Measurements from ENCODE around the gene DLEC1. TPM values are rescaled to one million over a fixed set of nuclear protein-coding genes. Genes with fewer than 3 reads are reported as not detected.
"Not testable (repeated sequence)": the region's sequence is repeated elsewhere in the genome, so short reads cannot be mapped to it uniquely, and the experiment has no call there.

The DLEC1 gene
- total RNA-seq, 4 donors from 2014 or later, result 0.20 to 4.1 (median 1.4) TPM

GRCh38 chr3:38084334-38085310 lies 45.6 kb downstream of the DLEC1 start:
- 71% methylated on average over 7 of the region's 7 CpGs; no CpG with 5 or more reads in 1 of the 2 donors for WGBS, 2 donors (ENCODE audit: low coverage in 1 of 2)
- intact Hi-C loops (cut with DNase I; ENCODE audit: low total_unique reads), result no loop called here
- no peak overlapping the region for H3K27ac ChIP-seq
- no peaks in the 10 kb centered on the region for H3K4me1 ChIP-seq
- no peak overlapping the region for H3K4me3 ChIP-seq
- no peaks in the 10 kb centered on the region for H3K9me3 ChIP-seq
- no peak for DNase-seq
- in situ Hi-C loops (cut with MboI; ENCODE audit: low pct_ligation_motif_present in 1 of 4, low pct_unique_long_range_greater_than_20kb in 1 of 4, low sequenced_read_pairs in 3 of 4), result no loop called here
- H3K27me3 ChIP-seq, result no peaks in the 10 kb centered on the region
- TF ChIP-seq CTCF (IDR thresholded peaks at IDR 0.05), result no peak
- H3K36me3 ChIP-seq, result no peaks in the 10 kb centered on the region

GRCh38 chr3:38085311-38085942 lies 46.4 kb downstream of the DLEC1 start:
- Histone ChIP-seq H3K27me3 (no peaks in the 10 kb centered on the region), H3K4me3 (no peak overlapping the region), H3K36me3 (no peaks in the 10 kb centered on the region), H3K27ac (no peak overlapping the region), H3K4me1 (no peaks in the 10 kb centered on the region), H3K9me3 (no peaks in the 10 kb centered on the region)
- in situ Hi-C loops (cut with MboI; ENCODE audit: low pct_ligation_motif_present in 1 of 4, low pct_unique_long_range_greater_than_20kb in 1 of 4, low sequenced_read_pairs in 3 of 4), result no loop called here
- TF ChIP-seq CTCF (IDR thresholded peaks at IDR 0.05), result no peak
- no peak for TF ChIP-seq EP300 (IDR thresholded peaks at IDR 0.05; ENCODE audit: low read depth)
- TF ChIP-seq POLR2A (IDR thresholded peaks at IDR 0.05), result no peak
- TF ChIP-seq POLR2AphosphoS5 (IDR thresholded peaks at IDR 0.05), result no peak
- WGBS, 2 donors (ENCODE audit: low coverage in 1 of 2), result 89% methylated on average over 11 of the region's 11 CpGs; no CpG with 5 or more reads in 1 of the 2 donors
- DNase-seq, result no peak
- intact Hi-C loops (cut with DNase I; ENCODE audit: low total_unique reads), result no loop called here

- Histone ChIP-seq H3K27ac (no peak overlapping the region), H3K4me1 (no peaks in the 10 kb centered on the region), H3K9me3 (no peaks in the 10 kb centered on the region), H3K36me3 (no peaks in the 10 kb centered on the region), H3K27me3 (no peaks in the 10 kb centered on the region), H3K4me3 (no peak overlapping the region)
- WGBS, 2 donors (ENCODE audit: low coverage in 1 of 2), result 71% methylated on average over 1 of the region's 1 CpG; no CpG with 5 or more reads in 1 of the 2 donors
- DNase-seq, result no peak
- no peak for TF ChIP-seq POLR2AphosphoS5 (IDR thresholded peaks at IDR 0.05)
- TF ChIP-seq CTCF (IDR thresholded peaks at IDR 0.05), result no peak
- no peak for TF ChIP-seq POLR2A (IDR thresholded peaks at IDR 0.05)
- TF ChIP-seq EP300 (IDR thresholded peaks at IDR 0.05; ENCODE audit: low read depth), result no peak
- intact Hi-C loops (cut with DNase I; ENCODE audit: low total_unique reads) (no loop called here), in situ Hi-C loops (cut with MboI; ENCODE audit: low pct_ligation_motif_present in 1 of 4, low pct_unique_long_range_greater_than_20kb in 1 of 4, low sequenced_read_pairs in 3 of 4) (no loop called here)
Observed at GRCh38 chr3:38085943-38086324, 46.9 kb downstream of the DLEC1 start.

GRCh38 chr3:38086496-38086895 lies 47.5 kb downstream of the DLEC1 start:
- no peak overlapping the region for H3K4me3 ChIP-seq
- H3K27me3 ChIP-seq, result no peaks in the 10 kb centered on the region
- WGBS, 2 donors (ENCODE audit: low coverage in 1 of 2), result 61 to 80% methylated on average over 1 to 3 of the region's 3 CpGs
- H3K27ac ChIP-seq, result no peak overlapping the region
- H3K36me3 ChIP-seq, result no peaks in the 10 kb centered on the region
- TF ChIP-seq POLR2A (IDR thresholded peaks at IDR 0.05) (no peak), EP300 (IDR thresholded peaks at IDR 0.05; ENCODE audit: low read depth) (no peak), CTCF (IDR thresholded peaks at IDR 0.05) (no peak), POLR2AphosphoS5 (IDR thresholded peaks at IDR 0.05) (no peak)
- intact Hi-C loops (cut with DNase I; ENCODE audit: low total_unique reads) (no loop called here), in situ Hi-C loops (cut with MboI; ENCODE audit: low pct_ligation_motif_present in 1 of 4, low pct_unique_long_range_greater_than_20kb in 1 of 4, low sequenced_read_pairs in 3 of 4) (no loop called here)
- no peak for DNase-seq
- H3K9me3 ChIP-seq, result no peaks in the 10 kb centered on the region
- H3K4me1 ChIP-seq, result no peaks in the 10 kb centered on the region

GRCh38 chr3:38087278-38087677 lies 48.3 kb downstream of the DLEC1 start:
- H3K4me3 ChIP-seq; H3K9me3 ChIP-seq; intact Hi-C loops (cut with DNase I; ENCODE audit: low total_unique reads); in situ Hi-C loops (cut with MboI; ENCODE audit: low pct_ligation_motif_present in 1 of 4, low pct_unique_long_range_greater_than_20kb in 1 of 4, low sequenced_read_pairs in 3 of 4); H3K36me3 ChIP-seq; DNase-seq; H3K27me3 ChIP-seq; H3K27ac ChIP-seq; H3K4me1 ChIP-seq: not testable (repeated sequence)
